Measurements from ENCODE around the gene TRAF3IP3. TPM values are rescaled to one million over a fixed set of nuclear protein-coding genes. Genes with fewer than 3 reads are reported as not detected.

Gene TRAF3IP3
- total and polyA plus RNA-seq, 2 donors (not counting 1 experiment from before 2014, with no cell fraction given): not detected

DNA sequence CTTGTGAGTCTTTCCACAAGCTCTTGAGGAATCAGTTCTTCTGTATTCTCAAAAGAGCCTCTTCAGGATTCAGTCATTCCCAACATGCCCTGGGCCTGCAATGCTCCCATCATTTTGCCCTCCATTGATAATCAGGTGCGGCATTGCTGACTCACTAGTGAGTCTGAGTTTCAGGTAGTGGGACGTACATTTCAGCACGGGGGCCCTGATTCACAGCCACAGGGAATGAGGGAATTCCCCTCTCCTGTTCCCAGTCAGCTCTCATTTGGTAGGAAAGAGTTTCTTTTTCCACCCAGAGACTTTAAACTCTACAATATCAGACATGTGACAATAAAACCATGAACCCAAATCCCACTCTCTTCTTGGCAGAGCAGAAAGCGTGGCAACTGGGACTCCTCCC lies 53.8 kb downstream of the TRAF3IP3 start:
- H3K4me1 ChIP-seq (ENCODE audit: control insufficient read depth, extremely low read depth, insufficient read depth, low read length): peaks cover 8% of the 10 kb centered on the region
- TF ChIP-seq EZH2 (IDR thresholded peaks at IDR 0.05; ENCODE audit: low read length, missing control alignments): no peak
- no peak overlapping the region for H2AFZ ChIP-seq (ENCODE audit: low read length)
- no peaks in the 10 kb centered on the region for H3K27me3 ChIP-seq (ENCODE audit: control insufficient read depth, insufficient read depth, low read length)
- no peak overlapping the region for H3K4me2 ChIP-seq (ENCODE audit: extremely low read depth, insufficient read depth, low read length)
- H3K79me2 ChIP-seq (ENCODE audit: control insufficient read depth, insufficient read depth, low read length): no peaks in the 10 kb centered on the region
- H4K20me1 ChIP-seq (ENCODE audit: control insufficient read depth, extremely low read depth, insufficient read depth, low read length): no peaks in the 10 kb centered on the region
- H3K27ac ChIP-seq (ENCODE audit: insufficient read depth, low read length): no peak overlapping the region
- H3K9me3 ChIP-seq (ENCODE audit: control insufficient read depth, insufficient read depth, low read depth, low read length): no peaks in the 10 kb centered on the region
- no peak overlapping the region for H3K9ac ChIP-seq (ENCODE audit: insufficient read depth, low read length)
- no peak for DNase-seq (ENCODE audit: low read depth in 2 of 2)
- H3K36me3 ChIP-seq (ENCODE audit: control insufficient read depth, insufficient read depth, low read length): no peaks in the 10 kb centered on the region
- H3K4me3 ChIP-seq (replicated peaks in 1 of 4; ENCODE audit: control extremely low read depth in 1 of 4, insufficient read depth in 1 of 4, low read depth in 3 of 4, low read length in 4 of 4): no peak overlapping the region

- H3K27ac ChIP-seq (ENCODE audit: insufficient read depth, low read length): no peak overlapping the region
- DNase-seq (ENCODE audit: low read depth in 2 of 2): no peak
- no peaks in the 10 kb centered on the region for H3K27me3 ChIP-seq (ENCODE audit: control insufficient read depth, insufficient read depth, low read length)
- H3K79me2 ChIP-seq (ENCODE audit: control insufficient read depth, insufficient read depth, low read length): no peaks in the 10 kb centered on the region
- H3K36me3 ChIP-seq (ENCODE audit: control insufficient read depth, insufficient read depth, low read length): no peaks in the 10 kb centered on the region
- H4K20me1 ChIP-seq (ENCODE audit: control insufficient read depth, extremely low read depth, insufficient read depth, low read length): no peaks in the 10 kb centered on the region
- no peak overlapping the region for H3K4me2 ChIP-seq (ENCODE audit: extremely low read depth, insufficient read depth, low read length)
- H3K9ac ChIP-seq (ENCODE audit: insufficient read depth, low read length): no peak overlapping the region
- H3K4me1 ChIP-seq (ENCODE audit: control insufficient read depth, extremely low read depth, insufficient read depth, low read length): peaks cover 8% of the 10 kb centered on the region
- H3K4me3 ChIP-seq (replicated peaks in 1 of 4; ENCODE audit: control extremely low read depth in 1 of 4, insufficient read depth in 1 of 4, low read depth in 3 of 4, low read length in 4 of 4): no peak overlapping the region
- H2AFZ ChIP-seq (ENCODE audit: low read length): no peak overlapping the region
- TF ChIP-seq EZH2 (IDR thresholded peaks at IDR 0.05; ENCODE audit: low read length, missing control alignments): no peak
- TF ChIP-seq CTCF (conservative IDR thresholded peaks at IDR 0.05 in 1 of 2, IDR thresholded peaks at IDR 0.05 in 1 of 2; ENCODE audit: low read depth in 1 of 2, low read length in 2 of 2): no peak
- H3K9me3 ChIP-seq (ENCODE audit: control insufficient read depth, insufficient read depth, low read depth, low read length): no peaks in the 10 kb centered on the region
These were observed 54.9 kb downstream of the TRAF3IP3 start for GRCh38 chr1:209810783-209811182.

DNA sequence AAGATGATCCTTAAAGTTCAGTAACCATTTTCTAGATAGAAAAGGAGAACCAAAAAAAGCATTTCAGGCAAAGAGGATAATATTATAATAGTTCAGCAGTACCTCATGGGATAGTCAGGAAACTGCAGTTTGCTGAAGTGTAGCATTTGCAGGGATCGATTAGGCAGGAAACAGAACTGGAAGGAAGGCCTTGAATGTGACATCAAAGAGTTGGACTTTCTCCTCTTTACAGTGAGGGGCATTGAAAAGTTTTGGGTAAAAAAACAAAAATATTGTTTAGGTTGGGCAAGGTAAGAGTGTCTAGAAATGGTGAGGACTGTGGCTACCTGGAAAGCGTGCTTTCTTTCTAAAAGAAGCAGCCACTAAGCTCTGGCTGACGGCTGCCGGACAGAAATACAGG lies 58.0 kb downstream of the TRAF3IP3 start:
- H3K36me3 ChIP-seq (ENCODE audit: control insufficient read depth, insufficient read depth, low read length): no peaks in the 10 kb centered on the region
- H3K27me3 ChIP-seq (ENCODE audit: control insufficient read depth, insufficient read depth, low read length): peaks cover 2% of the 10 kb centered on the region
- no peaks in the 10 kb centered on the region for H3K4me1 ChIP-seq (ENCODE audit: control insufficient read depth, extremely low read depth, insufficient read depth, low read length)
- no peak overlapping the region for H2AFZ ChIP-seq (ENCODE audit: low read length)
- no peak for DNase-seq (ENCODE audit: low read depth in 2 of 2)
- H3K4me3 ChIP-seq (replicated peaks in 1 of 4; ENCODE audit: control extremely low read depth in 1 of 4, insufficient read depth in 1 of 4, low read depth in 3 of 4, low read length in 4 of 4): no peak overlapping the region
- no peaks in the 10 kb centered on the region for H3K9me3 ChIP-seq (ENCODE audit: control insufficient read depth, insufficient read depth, low read depth, low read length)
- no peaks in the 10 kb centered on the region for H4K20me1 ChIP-seq (ENCODE audit: control insufficient read depth, extremely low read depth, insufficient read depth, low read length)
- no peak overlapping the region for H3K9ac ChIP-seq (ENCODE audit: insufficient read depth, low read length)
- TF ChIP-seq EZH2 (IDR thresholded peaks at IDR 0.05; ENCODE audit: low read length, missing control alignments): no peak
- TF ChIP-seq CTCF (conservative IDR thresholded peaks at IDR 0.05 in 1 of 2, IDR thresholded peaks at IDR 0.05 in 1 of 2; ENCODE audit: low read depth in 1 of 2, low read length in 2 of 2): no peak
- no peaks in the 10 kb centered on the region for H3K79me2 ChIP-seq (ENCODE audit: control insufficient read depth, insufficient read depth, low read length)
- H3K27ac ChIP-seq (ENCODE audit: insufficient read depth, low read length): no peak overlapping the region
- no peak overlapping the region for H3K4me2 ChIP-seq (ENCODE audit: extremely low read depth, insufficient read depth, low read length)

All from fibroblast of lung (primary cell).